Effector CD4-positive, alpha-beta T cell (primary cell): ENCODE data around the gene RACGAP1.
"Not testable (repeated sequence)": the region's sequence is repeated elsewhere in the genome, so short reads cannot be mapped to it uniquely, and the experiment has no call there.

Source experiments
- DNase-seq: peaks from one replicate; pipeline ENCODE4 v3.0.0-alpha.2; 2020

Gene RACGAP1

GRCh38 chr12:50055831-50056638 is 30.7 kb upstream of the RACGAP1 start:
- DNase-seq = peak; percentile 31

- no peak for DNase-seq
Observed at GRCh38 chr12:50053583-50053982, 28.3 kb upstream of the RACGAP1 start.

DNA sequence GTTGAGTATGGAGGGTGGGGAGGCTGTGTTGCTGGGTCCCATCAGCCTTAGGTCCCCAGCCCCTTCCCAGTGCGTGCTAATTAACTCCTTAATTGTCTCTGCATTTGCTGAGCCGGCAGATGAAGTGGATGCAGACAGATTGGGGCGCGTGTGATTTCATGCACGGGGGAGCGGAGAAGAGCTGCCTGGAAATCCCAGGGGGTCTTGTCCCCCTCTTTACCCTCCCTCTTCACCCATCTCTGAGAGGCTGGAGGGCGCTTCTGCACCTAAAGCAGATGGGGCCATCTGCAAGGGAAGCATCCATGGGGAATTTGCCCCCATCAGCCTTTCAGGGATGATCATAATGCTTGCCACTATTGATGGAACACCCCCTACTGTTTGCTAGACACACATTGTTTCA is 27.7 kb upstream of the RACGAP1 start:
- DNase-seq = no peak

DNA sequence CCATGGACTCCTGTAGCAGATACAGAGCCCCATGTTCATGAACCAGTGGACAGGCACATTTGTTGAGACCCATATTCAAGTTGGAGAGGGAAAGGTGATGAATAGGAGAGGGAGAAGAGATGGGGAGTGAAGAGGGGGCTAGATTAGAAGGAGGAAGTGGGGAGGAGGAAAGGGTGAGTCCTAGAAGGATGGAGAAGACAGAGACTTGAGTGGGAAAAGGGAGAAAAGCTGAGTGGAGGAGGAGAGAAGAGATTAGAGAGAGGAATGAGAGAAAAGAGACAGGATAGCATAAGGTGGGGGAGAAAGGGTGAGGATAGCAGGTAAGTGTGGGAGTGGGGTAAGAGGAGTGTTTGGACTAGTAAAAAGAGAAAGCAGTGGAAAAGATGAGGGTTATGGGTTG is 27.2 kb upstream of the RACGAP1 start:
- no peak for DNase-seq

- DNase-seq = no peak
Observed at GRCh38 chr12:50051101-50051806, 26.0 kb upstream of the RACGAP1 start.

DNA sequence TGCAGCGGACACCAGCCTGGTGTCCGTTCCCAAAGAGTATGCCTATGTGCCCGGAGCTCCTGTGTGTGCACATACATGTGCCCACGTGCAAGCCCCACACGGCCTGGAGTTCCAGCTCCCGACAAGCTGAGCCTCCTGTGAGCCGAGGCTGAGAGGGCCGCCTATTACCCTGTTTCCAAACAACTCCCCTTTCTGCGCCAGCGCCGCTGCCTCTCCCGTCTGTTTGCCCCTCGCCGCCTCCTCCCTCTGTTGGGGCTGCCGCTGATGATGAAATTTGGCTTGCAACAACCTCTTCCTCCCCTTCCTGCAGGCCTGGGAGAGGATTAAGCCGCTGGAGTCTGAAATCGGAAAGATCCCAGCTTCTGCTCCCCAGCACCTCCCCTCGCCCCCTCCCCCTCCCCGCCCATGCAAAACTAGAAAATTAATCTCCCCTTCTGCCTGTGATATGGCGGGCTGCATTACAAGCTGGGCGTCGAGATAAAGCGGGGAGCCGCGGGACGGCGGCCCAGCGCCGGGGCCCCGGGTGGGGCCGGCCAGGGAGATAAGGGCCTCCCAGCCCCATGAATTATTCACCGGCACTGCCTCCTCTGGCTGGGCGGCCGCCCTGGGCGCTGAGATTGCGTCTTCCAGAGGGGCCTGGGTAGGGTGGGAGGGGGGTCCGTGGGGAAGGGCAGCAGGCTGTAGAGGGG is 25.3 kb upstream of the RACGAP1 start:
- no peak for DNase-seq

DNA sequence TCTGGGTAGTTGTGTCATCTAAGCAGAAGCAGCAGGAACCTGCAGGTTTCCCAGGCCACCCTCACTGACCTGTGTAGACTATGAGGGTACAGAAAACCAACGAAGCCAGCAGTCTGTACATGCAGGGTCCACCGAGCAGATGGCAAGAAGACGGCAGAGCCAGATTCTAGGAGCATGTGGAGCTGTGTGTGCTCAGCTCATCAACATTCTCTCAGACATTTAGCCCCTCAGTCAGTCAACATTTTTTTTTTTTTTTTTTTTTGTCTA is 24.8 kb upstream of the RACGAP1 start:
- DNase-seq = no peak

GRCh38 chr12:50049254-50050118 is 24.2 kb upstream of the RACGAP1 start:
- DNase-seq = no peak

DNA sequence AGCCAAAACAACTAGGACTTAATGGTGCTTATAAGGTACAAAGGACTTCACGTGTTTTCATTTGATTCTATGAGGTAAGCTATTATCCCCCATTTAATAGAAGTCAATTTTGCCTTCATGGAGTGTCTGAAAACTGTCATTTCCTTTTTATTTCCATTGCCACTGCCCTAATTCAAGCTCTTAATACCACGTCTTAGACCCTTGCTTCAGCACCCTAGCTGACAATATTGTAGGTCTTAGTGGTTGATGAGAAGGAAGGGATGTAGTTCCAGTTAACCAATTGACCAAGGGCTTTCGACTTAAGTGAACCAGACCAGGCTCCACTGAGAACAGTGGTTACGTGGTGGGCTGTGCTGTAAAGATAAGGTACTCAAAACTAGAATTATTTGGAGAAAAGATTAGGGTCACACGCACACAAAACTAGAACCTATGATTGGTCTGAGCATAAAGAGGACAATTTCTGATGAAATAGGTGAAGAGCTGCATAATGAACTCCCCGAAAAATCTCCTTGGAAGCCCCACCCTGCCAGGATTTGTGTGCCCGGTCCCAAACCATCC is 22.5 kb upstream of the RACGAP1 start:
- DNase-seq = no peak

DNA sequence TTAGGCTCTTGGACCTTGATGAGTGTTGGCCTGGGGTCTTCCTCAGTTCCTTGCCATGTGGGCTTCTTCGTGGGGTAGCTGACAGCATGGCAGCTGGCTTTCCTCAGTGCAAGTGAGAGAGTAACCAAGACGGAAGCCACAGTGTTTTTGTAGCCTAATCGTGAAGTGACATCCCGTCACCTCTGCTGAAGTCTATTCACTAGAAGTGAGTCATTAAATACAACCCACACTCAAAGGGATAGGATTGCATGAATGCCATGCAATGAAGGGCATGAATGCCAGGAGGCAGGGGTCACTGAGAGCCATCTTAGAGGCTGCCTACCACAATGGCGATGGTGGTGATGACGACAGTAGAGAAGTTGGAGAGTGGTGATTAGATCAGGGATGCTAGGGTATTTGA is 18.6 kb upstream of the RACGAP1 start:
- DNase-seq = no peak

- no peak for DNase-seq
Observed at GRCh38 chr12:50043308-50043707, 18.0 kb upstream of the RACGAP1 start.

DNA sequence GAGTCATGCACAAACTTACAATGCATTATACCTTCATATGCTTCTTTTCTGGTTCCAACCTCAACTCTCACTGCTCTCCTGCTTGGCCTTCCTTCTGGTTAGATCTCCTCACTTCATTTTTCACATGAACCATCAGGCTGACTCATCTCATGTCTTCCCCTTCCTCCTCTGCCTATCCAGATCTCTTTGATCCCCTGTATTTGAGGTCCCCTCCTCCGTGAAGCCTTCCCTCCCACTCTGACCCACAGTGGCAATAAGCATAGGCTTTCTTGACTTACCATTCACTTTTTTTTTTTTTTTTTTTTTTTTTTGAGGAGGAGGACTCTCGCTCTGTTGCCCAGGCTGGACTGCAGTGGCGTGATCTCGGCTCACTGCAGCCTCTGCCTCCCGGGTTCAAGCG is 17.4 kb upstream of the RACGAP1 start:
- DNase-seq = no peak

GRCh38 chr12:50041962-50042361 is 16.7 kb upstream of the RACGAP1 start:
- no peak for DNase-seq

DNA sequence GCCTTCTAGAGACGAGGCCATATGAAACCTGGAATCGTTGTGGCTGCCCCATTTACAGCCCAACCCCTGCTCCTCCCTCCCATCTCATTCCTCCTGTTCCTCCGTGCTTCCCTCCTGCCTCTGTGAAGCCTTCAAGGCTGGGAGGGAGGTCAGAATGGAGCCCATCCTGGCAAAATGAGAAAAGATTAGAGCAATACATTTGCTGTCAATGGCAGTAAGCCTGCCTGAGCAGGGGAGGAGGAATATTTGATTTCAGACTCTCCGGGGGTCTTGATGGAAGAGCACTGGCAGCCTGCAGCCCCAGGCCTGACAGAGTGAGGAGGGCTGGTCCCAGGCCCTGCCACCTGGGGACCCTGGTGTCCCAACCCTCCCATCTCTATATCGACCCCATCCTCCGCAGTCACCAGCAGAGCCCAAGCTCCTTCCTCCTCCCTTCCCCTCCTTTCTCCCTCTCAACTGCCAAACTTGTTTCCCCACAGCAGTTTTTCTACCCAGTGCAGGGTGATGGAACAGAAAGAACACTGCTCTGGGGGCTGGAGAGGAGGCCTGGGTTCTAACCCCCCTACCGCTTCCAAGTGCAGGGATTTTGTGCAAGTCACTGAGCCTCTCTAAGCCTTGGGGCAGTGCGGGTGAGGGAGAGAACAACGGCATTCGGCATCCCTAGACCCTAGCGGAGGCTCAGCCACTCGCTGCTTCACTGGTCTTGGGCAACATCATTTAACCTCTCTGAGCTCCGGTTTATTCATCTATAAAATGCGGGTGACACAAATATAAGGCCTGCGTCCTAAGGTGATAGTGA is 16.0 kb upstream of the RACGAP1 start:
- DNase-seq = no peak

DNA sequence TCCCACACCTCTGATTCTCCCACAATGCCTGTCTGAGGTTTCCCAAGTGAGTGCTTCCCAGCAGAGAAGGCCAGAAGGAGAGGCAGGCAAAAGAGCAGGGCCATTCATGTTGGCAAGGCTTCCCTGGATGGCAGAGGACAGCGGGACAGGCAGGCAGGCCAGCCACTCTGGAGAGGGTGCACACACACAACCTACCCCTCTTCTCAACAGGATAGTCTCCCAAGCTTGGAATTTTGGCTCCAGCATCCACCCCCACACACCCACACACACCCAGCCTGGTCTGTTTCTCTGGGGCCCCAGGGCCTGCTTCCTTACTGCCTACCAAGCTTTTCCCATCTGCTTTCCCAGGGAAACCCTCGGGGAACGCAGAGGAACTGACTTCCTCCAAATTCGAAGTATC is 15.4 kb upstream of the RACGAP1 start:
- DNase-seq = no peak

DNA sequence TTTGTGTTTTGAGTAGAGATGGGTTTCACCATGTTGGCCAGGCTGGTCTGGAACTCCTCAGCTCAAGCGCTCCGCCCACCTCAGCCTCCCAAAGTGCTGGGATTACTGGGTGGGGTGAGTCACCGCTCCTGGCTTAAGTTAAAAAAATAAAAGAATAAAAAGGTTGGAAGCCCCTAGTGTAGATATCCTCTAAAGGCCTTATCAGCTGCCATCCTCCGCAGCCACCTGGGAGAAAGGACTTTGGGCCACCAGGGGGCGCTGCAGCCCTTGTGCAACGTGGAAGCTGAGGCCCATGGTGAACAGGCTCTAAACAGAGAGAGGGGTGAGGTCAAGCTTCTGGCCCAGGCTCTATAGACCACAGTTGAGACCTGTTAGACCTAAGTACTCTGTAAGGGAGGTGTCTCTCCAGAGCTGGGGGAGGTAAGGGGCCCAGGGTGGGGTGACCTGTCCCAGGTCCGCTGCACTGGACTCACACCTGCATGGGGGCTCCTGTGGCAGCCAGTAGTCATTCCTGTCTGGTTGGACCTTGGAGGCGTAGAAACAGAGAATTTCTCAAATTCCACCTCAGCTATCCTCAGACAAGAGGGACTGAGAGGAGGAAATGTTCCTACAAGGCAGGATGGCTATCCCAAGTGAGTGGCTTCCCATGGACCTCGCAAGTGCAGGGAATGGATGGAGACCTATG is 14.0 kb upstream of the RACGAP1 start:
- DNase-seq = peak; percentile 78

GRCh38 chr12:50038336-50038735 is 13.0 kb upstream of the RACGAP1 start:
- no peak for DNase-seq

GRCh38 chr12:50032854-50033581 is 7.7 kb upstream of the RACGAP1 start:
- no peak for DNase-seq

DNA sequence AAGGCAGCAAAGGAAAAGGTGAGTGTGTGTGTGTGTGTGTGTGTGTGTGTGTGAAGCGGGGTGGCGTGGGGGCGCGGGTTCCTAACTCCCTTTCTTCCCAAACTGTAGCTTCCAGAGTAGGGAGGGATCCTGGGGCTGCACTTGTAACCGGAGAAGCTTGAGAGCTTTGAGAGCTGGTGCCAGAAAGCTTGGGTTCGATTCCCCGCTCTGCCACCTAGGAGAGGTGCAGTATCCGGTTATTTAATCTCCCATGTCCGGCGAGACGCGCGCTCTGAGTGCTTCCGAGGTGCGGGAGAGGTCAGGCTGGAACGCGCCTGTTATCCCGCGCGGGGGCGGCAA is 7.2 kb upstream of the RACGAP1 start:
- no peak for DNase-seq

GRCh38 chr12:50030449-50030848 is 5.2 kb upstream of the RACGAP1 start:
- not testable (repeated sequence) for DNase-seq

DNA sequence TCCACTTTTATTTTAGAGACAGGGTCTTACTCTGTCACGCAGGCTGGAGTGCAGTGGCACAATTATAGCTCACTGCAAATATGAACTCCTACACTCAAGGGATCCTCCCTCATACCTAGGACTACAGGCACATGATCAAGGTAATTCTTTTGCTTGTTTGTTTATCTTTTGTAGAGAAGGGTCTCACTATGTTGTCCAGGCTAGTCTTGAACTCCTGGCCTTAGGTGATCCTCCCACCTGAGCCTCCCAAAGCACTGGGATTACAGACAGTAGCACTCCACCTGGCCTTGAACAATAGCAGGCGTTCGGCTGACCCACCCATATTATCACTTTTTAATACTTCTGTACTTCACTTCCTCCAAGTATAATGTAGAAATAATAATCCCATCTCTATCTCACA is 1.4 kb upstream of the RACGAP1 start:
- no peak for DNase-seq
